ENCODE results near the gene PLPPR1.

- no peak for TF ChIP-seq CTCF (IDR thresholded peaks at IDR 0.05)
- no peak for TF ChIP-seq ZFX (IDR thresholded peaks at IDR 0.05; ENCODE audit: borderline replicate concordance)
Observed at GRCh38 chr9:101054657-101055056, 26.1 kb downstream of the PLPPR1 start.
